NCI-H2029 (cell line): Measurements from ENCODE around the gene CABP2.

Experiments used
- DNase-seq: peaks from one replicate; lab custom pipeline; 2025; lab: John Stamatoyannopoulos, UW

Gene CABP2

GRCh38 chr11:67507864-67508485, 15.3 kb downstream of the CABP2 start, which contains the start of gene CDK2AP2:
Gene CDK2AP2 (minus strand): TSS chr11:67508162. CDS start chr11:67508082, 80 bp downstream.
- DNase-seq, result peak; percentile 99

- peak; percentile 67 for DNase-seq
Observed at GRCh38 chr11:67507242-67507863, 15.9 kb downstream of the CABP2 start.

GRCh38 chr11:67506426-67507051, 16.7 kb downstream of the CABP2 start:
- no peak for DNase-seq

GRCh38 chr11:67505605-67506396, 17.4 kb downstream of the CABP2 start:
- peak; percentile 78 for DNase-seq

- DNase-seq, result no peak
Observed at GRCh38 chr11:67504950-67505581, 18.2 kb downstream of the CABP2 start, which contains the start of gene PITPNM1. Gene PITPNM1 (minus strand): TSS chr11:67505363. CDS start chr11:67504180, 1,183 bp downstream.

GRCh38 chr11:67504005-67504949, 19.0 kb downstream of the CABP2 start:
- DNase-seq, result no peak

GRCh38 chr11:67503119-67504004, 19.9 kb downstream of the CABP2 start:
- no peak for DNase-seq

- DNase-seq, result no peak
Observed at GRCh38 chr11:67502328-67502979, 20.8 kb downstream of the CABP2 start.

GRCh38 chr11:67501854-67502253, 21.4 kb downstream of the CABP2 start:
- DNase-seq, result no peak

- no peak for DNase-seq
Observed at GRCh38 chr11:67500831-67501715, 22.2 kb downstream of the CABP2 start.

- no peak for DNase-seq
Observed at GRCh38 chr11:67500484-67500821, 22.8 kb downstream of the CABP2 start.

GRCh38 chr11:67499808-67500483, 23.3 kb downstream of the CABP2 start:
- DNase-seq, result no peak

GRCh38 chr11:67498544-67498972, 24.7 kb downstream of the CABP2 start:
- no peak for DNase-seq

GRCh38 chr11:67497656-67498291, 25.5 kb downstream of the CABP2 start:
- DNase-seq, result no peak

GRCh38 chr11:67496113-67496512, 27.1 kb downstream of the CABP2 start:
- DNase-seq, result no peak

- DNase-seq, result no peak
Observed at GRCh38 chr11:67495234-67496005, 27.8 kb downstream of the CABP2 start.
